Measurements from ENCODE around the gene ITGA2B. TPM values are rescaled to one million over a fixed set of nuclear protein-coding genes. Genes with fewer than 3 reads are reported as not detected.
A peak's percentile ranks its signal among the peaks of the same experiment; 100 is the strongest.

ITGA2B gene
- total RNA-seq, 1 experiment from 2014 or later = 8.3 TPM

DNA sequence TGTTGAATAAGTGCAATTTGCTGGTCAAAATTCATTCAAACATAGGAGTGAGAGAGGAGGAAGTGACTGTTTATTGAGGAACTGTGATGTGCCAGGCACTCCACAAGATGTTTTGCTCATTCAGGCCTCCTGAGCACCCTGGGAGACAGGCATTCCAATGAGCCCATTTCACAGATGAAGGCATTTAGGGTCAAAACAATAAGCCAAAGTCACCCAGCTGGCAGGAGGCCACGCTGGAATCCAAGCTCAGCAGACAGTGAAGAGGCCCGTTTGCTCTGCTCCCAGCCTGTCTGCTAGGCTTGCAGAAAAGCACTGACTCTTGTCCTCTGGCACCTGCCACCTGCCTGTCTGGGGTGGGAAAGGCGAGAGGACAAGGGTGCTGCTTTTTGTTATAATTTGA is 54.7 kb downstream of the ITGA2B start:
- Histone ChIP-seq H3K4me2 (ENCODE audit: insufficient read depth, insufficient read length, low read length) (no peak overlapping the region), H2BK20ac (ENCODE audit: low read depth, low read length, poor library complexity, severe bottlenecking) (no peak overlapping the region), H3K79me2 (ENCODE audit: insufficient read depth, low read length) (no peaks in the 10 kb centered on the region), H3K4ac (ENCODE audit: low read depth, low read length) (no peak overlapping the region), H2BK12ac (ENCODE audit: insufficient read length, low read depth, low read length) (no peak overlapping the region), H3K27ac (ENCODE audit: insufficient read length, low read depth, low read length) (no peak overlapping the region), H3K79me1 (ENCODE audit: insufficient read depth, low read depth, low read length, poor library complexity, severe bottlenecking) (no peaks in the 10 kb centered on the region), H3K4me1 (ENCODE audit: insufficient read depth, low read length) (no peaks in the 10 kb centered on the region), H4K91ac (ENCODE audit: insufficient read length, low read depth, low read length) (no peak overlapping the region), H4K20me1 (ENCODE audit: control insufficient read depth, insufficient read depth, insufficient read length) (no peaks in the 10 kb centered on the region), H3K9ac (ENCODE audit: extremely low read depth, insufficient read length, low read length) (no peak overlapping the region), H2BK120ac (ENCODE audit: low read depth, low read length, poor library complexity, severe bottlenecking) (no peak overlapping the region), H3K14ac (ENCODE audit: insufficient read depth, low read length) (no peak overlapping the region), H2BK5ac (ENCODE audit: insufficient read length, low read length) (no peak overlapping the region), H4K5ac (ENCODE audit: insufficient read length, low read depth, low read length) (no peak overlapping the region), H3K56ac (ENCODE audit: insufficient read length, low read depth, low read length) (no peak overlapping the region), H3K23ac (ENCODE audit: insufficient read length, low read depth, low read length) (no peak overlapping the region), H2AFZ (ENCODE audit: low read length) (no peak overlapping the region), H3K9me3 (ENCODE audit: control insufficient read depth, low read depth, low read length) (no peaks in the 10 kb centered on the region), H2BK15ac (ENCODE audit: low read depth, low read length) (no peak overlapping the region), H3K27me3 (ENCODE audit: insufficient read depth, low read length) (no peaks in the 10 kb centered on the region), H3K23me2 (ENCODE audit: insufficient read length, low read depth, low read length, poor library complexity, severe bottlenecking) (no peaks in the 10 kb centered on the region), H3K18ac (ENCODE audit: insufficient read length, low read depth, low read length) (no peak overlapping the region), H3T11ph (ENCODE audit: low read length) (no peak overlapping the region), H4K8ac (replicated peaks; ENCODE audit: insufficient read length, low read depth, low read length) (no peak overlapping the region), H2AK5ac (ENCODE audit: insufficient read length, low read length) (no peak overlapping the region)
- no peak overlapping the region for H3K27ac Mint-ChIP-seq
- H3K27me3 Mint-ChIP-seq (ENCODE audit: low read depth) = peaks cover 1% of the 10 kb centered on the region; the same call in 1 of the 2 replicates
- H3K36me3 Mint-ChIP-seq (ENCODE audit: insufficient read depth in 1 of 3, low read depth in 3 of 3) = no peaks in the 10 kb centered on the region
- H3K4me1 Mint-ChIP-seq = peaks cover 13 to 15% of the 10 kb centered on the region in 2 experiments
- no peak overlapping the region for H3K4me3 Mint-ChIP-seq
- WGBS (ENCODE audit: extremely low coverage, insufficient read length, low lambda C conversion rate) = no CpG with 5 or more reads among the region's 3 CpGs
- H3K9me3 Mint-ChIP-seq = no peaks in the 10 kb centered on the region
- TF ChIP-seq, protein P1, sequence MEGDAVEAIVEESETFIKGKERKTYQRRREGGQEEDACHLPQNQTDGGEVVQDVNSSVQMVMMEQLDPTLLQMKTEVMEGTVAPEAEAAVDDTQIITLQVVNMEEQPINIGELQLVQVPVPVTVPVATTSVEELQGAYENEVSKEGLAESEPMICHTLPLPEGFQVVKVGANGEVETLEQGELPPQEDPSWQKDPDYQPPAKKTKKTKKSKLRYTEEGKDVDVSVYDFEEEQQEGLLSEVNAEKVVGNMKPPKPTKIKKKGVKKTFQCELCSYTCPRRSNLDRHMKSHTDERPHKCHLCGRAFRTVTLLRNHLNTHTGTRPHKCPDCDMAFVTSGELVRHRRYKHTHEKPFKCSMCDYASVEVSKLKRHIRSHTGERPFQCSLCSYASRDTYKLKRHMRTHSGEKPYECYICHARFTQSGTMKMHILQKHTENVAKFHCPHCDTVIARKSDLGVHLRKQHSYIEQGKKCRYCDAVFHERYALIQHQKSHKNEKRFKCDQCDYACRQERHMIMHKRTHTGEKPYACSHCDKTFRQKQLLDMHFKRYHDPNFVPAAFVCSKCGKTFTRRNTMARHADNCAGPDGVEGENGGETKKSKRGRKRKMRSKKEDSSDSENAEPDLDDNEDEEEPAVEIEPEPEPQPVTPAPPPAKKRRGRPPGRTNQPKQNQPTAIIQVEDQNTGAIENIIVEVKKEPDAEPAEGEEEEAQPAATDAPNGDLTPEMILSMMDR (conservative IDR thresholded peaks at IDR 0.05) = no peak
- peak; percentile 39 for DNase-seq

Data from H9 (cell line).